ENCODE measurements around the gene KRT85. TPM values are rescaled to one million over a fixed set of nuclear protein-coding genes. Genes with fewer than 3 reads are reported as not detected.

The KRT85 gene
- total and polyA plus RNA-seq, 2 donors from 2014 or later: 0.58 TPM; not detected in 1

DNA sequence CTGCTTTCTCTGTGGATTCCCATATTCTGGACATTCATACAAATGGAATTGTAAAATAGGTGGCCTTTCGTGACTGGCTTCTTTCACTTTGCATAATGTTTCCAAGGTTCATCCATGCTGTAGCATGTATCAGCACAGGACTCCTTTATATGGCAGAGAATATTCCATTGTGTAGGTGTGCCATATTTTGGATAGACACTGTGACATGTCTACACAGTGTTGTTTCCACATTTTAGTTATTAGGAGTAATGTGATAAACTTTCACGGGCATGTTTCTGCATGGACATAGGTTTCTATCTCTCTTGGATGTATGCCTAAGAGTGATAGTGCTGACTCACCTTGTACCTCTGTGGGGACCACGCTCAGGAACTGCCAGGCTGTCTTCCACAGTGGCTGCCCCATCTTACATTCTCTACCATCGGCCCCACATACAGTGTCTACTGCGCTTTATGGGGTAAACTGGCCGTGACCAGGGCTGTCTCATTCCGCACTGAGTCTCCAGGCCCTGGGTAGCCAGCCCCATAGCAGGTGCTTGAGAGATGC lies 25.3 kb upstream of the KRT85 start:
- intact Hi-C loops (cut with DNase I): no loop called here
- FAIRE-seq: no peak

DNA sequence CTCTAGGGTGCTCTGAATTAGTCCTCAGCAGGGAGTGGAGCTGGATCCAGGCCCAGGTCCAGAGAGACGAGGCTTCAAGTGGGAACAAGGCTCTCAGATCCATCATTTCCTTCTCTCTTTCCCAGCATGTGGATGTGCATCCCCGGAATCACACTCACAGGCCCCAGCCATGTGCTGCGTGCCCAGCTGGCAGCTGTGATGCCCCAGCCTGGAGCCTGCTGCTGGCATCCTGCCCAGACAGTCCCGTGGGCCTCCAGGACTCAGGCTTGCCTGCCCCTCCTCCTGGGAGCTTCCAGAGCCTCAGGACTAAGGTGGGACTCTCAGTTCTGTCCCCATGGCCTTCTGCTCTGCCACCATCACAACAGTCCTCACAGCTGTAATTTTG lies 24.3 kb upstream of the KRT85 start:
- Histone ChIP-seq H3K4me3 (ENCODE audit: low read length in 3 of 3) (no peak overlapping the region), H3K27ac (ENCODE audit: low read depth in 2 of 2, low read length in 2 of 2) (no peak overlapping the region), H3K9me3 (ENCODE audit: control insufficient read depth in 2 of 3, insufficient read depth in 1 of 3, low read length in 3 of 3) (no peaks in the 10 kb centered on the region), H3K9ac (ENCODE audit: low read length in 3 of 3) (no peak overlapping the region), H3K4me1 (ENCODE audit: control insufficient read depth in 2 of 3, insufficient read depth in 2 of 3, low read depth in 1 of 3, low read length in 3 of 3) (no peaks in the 10 kb centered on the region), H3K27me3 (ENCODE audit: control insufficient read depth, insufficient read depth, low read length) (no peaks in the 10 kb centered on the region), H3K36me3 (ENCODE audit: control insufficient read depth in 2 of 3, insufficient read depth in 3 of 3, low read length in 3 of 3) (no peaks in the 10 kb centered on the region)
- TF ChIP-seq, protein P1, sequence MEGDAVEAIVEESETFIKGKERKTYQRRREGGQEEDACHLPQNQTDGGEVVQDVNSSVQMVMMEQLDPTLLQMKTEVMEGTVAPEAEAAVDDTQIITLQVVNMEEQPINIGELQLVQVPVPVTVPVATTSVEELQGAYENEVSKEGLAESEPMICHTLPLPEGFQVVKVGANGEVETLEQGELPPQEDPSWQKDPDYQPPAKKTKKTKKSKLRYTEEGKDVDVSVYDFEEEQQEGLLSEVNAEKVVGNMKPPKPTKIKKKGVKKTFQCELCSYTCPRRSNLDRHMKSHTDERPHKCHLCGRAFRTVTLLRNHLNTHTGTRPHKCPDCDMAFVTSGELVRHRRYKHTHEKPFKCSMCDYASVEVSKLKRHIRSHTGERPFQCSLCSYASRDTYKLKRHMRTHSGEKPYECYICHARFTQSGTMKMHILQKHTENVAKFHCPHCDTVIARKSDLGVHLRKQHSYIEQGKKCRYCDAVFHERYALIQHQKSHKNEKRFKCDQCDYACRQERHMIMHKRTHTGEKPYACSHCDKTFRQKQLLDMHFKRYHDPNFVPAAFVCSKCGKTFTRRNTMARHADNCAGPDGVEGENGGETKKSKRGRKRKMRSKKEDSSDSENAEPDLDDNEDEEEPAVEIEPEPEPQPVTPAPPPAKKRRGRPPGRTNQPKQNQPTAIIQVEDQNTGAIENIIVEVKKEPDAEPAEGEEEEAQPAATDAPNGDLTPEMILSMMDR (IDR thresholded peaks at IDR 0.05; ENCODE audit: borderline replicate concordance, extremely low read depth, insufficient read depth): no peak
- peak in 2 of 5 donors; percentile 26 to 73 for DNase-seq
- no peak for FAIRE-seq
- intact Hi-C loops (cut with DNase I): no loop called here

More for the DNA sequence above, 25.3 kb upstream of the KRT85 start:
- Histone ChIP-seq H3K27ac (ENCODE audit: low read depth in 2 of 2, low read length in 2 of 2) (no peak overlapping the region), H3K9me3 (ENCODE audit: control insufficient read depth in 2 of 3, insufficient read depth in 1 of 3, low read length in 3 of 3) (no peaks in the 10 kb centered on the region), H3K27me3 (ENCODE audit: control insufficient read depth, insufficient read depth, low read length) (no peaks in the 10 kb centered on the region), H3K4me3 (ENCODE audit: low read length in 3 of 3) (no peak overlapping the region), H3K4me1 (ENCODE audit: control insufficient read depth in 2 of 3, insufficient read depth in 2 of 3, low read depth in 1 of 3, low read length in 3 of 3) (no peaks in the 10 kb centered on the region), H3K36me3 (ENCODE audit: control insufficient read depth in 2 of 3, insufficient read depth in 3 of 3, low read length in 3 of 3) (no peaks in the 10 kb centered on the region), H3K9ac (ENCODE audit: low read length in 3 of 3) (no peak overlapping the region)
- TF ChIP-seq, protein P1 (IDR thresholded peaks at IDR 0.05; ENCODE audit: borderline replicate concordance, extremely low read depth, insufficient read depth): no peak
- DNase-seq: peak in 1 of 5 donors; percentile 8

DNA sequence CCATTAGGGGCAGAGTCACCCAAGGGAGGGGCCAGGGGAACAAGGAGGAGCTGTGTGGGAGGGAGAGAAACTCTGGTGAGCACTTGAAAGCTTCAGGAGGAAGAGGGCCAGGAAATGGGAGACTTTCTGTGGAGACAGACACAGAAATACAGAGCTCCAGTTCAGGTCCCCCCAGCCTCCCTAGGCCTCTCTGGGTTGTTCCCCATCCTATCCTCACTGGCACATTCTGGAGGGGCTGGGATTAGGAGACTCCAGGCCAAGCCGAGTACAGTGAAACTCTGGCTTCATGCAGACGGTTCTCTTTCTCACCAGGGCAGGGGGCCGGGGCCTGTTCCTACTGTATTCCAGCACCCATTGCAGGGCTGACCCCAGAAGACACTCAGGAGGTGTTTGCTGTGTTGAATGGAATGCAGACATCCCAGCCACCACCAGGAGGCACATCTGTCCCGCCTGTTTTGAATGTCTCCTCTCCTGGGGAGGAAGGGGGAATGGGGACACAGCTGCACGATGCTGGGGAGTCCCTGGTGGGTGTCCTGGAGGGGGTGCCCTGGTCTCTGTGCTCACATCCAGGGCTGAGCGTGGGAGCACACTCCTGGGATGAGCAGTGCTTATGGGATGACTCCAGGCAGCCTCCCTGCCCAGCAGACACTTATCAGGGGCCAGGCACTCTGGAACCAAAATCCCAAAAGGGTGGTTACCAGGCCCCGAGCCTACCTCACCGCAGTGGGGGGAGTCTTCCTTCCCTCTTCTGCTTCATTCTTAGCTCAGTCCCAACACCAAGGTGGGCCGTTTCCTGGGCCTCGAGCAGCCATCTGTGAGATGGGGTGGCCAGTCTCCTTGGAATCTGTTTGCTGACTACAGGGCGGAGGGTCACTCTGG lies 23.7 kb upstream of the KRT85 start:
- no peak overlapping the region for H3K9ac ChIP-seq (ENCODE audit: low read length in 3 of 3)
- no peak overlapping the region for H3K4me3 ChIP-seq (ENCODE audit: low read length in 3 of 3)
- no peaks in the 10 kb centered on the region for H3K4me1 ChIP-seq (ENCODE audit: control insufficient read depth in 2 of 3, insufficient read depth in 2 of 3, low read depth in 1 of 3, low read length in 3 of 3)
- FAIRE-seq: no peak
- H3K27ac ChIP-seq (ENCODE audit: low read depth in 2 of 2, low read length in 2 of 2): no peak overlapping the region
- H3K36me3 ChIP-seq (ENCODE audit: control insufficient read depth in 2 of 3, insufficient read depth in 3 of 3, low read length in 3 of 3): no peaks in the 10 kb centered on the region
- H3K9me3 ChIP-seq (ENCODE audit: control insufficient read depth in 2 of 3, insufficient read depth in 1 of 3, low read length in 3 of 3): no peaks in the 10 kb centered on the region
- DNase-seq: peak in 1 of 5 donors; percentile 50
- intact Hi-C loops (cut with DNase I): no loop called here
- TF ChIP-seq, protein P1 (IDR thresholded peaks at IDR 0.05; ENCODE audit: borderline replicate concordance, extremely low read depth, insufficient read depth): no peak
- H3K27me3 ChIP-seq (ENCODE audit: control insufficient read depth, insufficient read depth, low read length): no peaks in the 10 kb centered on the region

Data from kidney (tissue), 14 donors.